ENCODE data around the gene PRODH2.

PRODH2 gene

GRCh38 chr19:35789978-35790944 is 22.4 kb downstream of the PRODH2 start:
- ChIA-PET CTCF (no interaction called here), POLR2A (interaction anchor here (1.0 kb wide), 1 partner anchor 10 kb away, joined by 3 read pairs; no protein-coding TSS in a partner anchor)
- TF ChIP-seq SUZ12 (IDR thresholded peaks at IDR 0.05), result no peak
- TF ChIP-seq L3MBTL2 (conservative IDR thresholded peaks at IDR 0.05), result no peak
- TF ChIP-seq ARNT (IDR thresholded peaks at IDR 0.05), result no peak
- no peak for TF ChIP-seq HDGF (IDR thresholded peaks at IDR 0.05; ENCODE audit: borderline replicate concordance)
- TF ChIP-seq PKNOX1 (IDR thresholded peaks at IDR 0.05), result no peak
- no peak for TF ChIP-seq SP1 (IDR thresholded peaks at IDR 0.05)
- TF ChIP-seq BHLHE40 (IDR thresholded peaks at IDR 0.05; ENCODE audit: borderline replicate concordance), result no peak
- TF ChIP-seq FOXK2 (IDR thresholded peaks at IDR 0.05), result no peak
- TF ChIP-seq FOXM1 (IDR thresholded peaks at IDR 0.05; ENCODE audit: borderline replicate concordance), result no peak
- no peak for DNase-seq (ENCODE audit: extremely low spot score)

GRCh38 chr19:35789195-35789977 is 23.3 kb downstream of the PRODH2 start:
- POLR2A ChIA-PET, result interaction anchor here (1.0 kb wide), 1 partner anchor 10 kb away, joined by 3 read pairs; no protein-coding TSS in a partner anchor
- TF ChIP-seq L3MBTL2 (conservative IDR thresholded peaks at IDR 0.05) (no peak), CTBP1 (IDR thresholded peaks at IDR 0.05; ENCODE audit: borderline replicate concordance) (no peak), NFRKB (IDR thresholded peaks at IDR 0.05) (no peak), FOXM1 (IDR thresholded peaks at IDR 0.05; ENCODE audit: borderline replicate concordance) (no peak), ARNT (IDR thresholded peaks at IDR 0.05) (no peak), ZNF384 (IDR thresholded peaks at IDR 0.05) (no peak), TARDBP (IDR thresholded peaks at IDR 0.05) (no peak), FOXA1 (IDR thresholded peaks at IDR 0.05) (no peak), SP1 (IDR thresholded peaks at IDR 0.05) (no peak), ELF4 (IDR thresholded peaks at IDR 0.05) (no peak), FOXK2 (IDR thresholded peaks at IDR 0.05) (no peak), SUZ12 (IDR thresholded peaks at IDR 0.05) (no peak), BHLHE40 (IDR thresholded peaks at IDR 0.05; ENCODE audit: borderline replicate concordance) (no peak), PKNOX1 (IDR thresholded peaks at IDR 0.05) (no peak), LEF1 (IDR thresholded peaks at IDR 0.05; ENCODE audit: borderline replicate concordance) (no peak), HDGF (IDR thresholded peaks at IDR 0.05; ENCODE audit: borderline replicate concordance) (no peak)
- CTCF ChIA-PET, result no interaction called here
- DNase-seq (ENCODE audit: extremely low spot score), result no peak

- ChIA-PET POLR2A (interaction anchor here (0.6 kb wide), 1 partner anchor 47 kb away, joined by 4 read pairs; no protein-coding TSS in a partner anchor), CTCF (no interaction called here)
- TF ChIP-seq PKNOX1 (IDR thresholded peaks at IDR 0.05), result no peak
- no peak for TF ChIP-seq ZNF384 (IDR thresholded peaks at IDR 0.05)
- TF ChIP-seq LEF1 (IDR thresholded peaks at IDR 0.05; ENCODE audit: borderline replicate concordance), result no peak
- no peak for TF ChIP-seq SP1 (IDR thresholded peaks at IDR 0.05)
- no peak for TF ChIP-seq FOXK2 (IDR thresholded peaks at IDR 0.05)
- no peak for TF ChIP-seq FOXM1 (IDR thresholded peaks at IDR 0.05; ENCODE audit: borderline replicate concordance)
- no peak for DNase-seq (ENCODE audit: extremely low spot score)
Measured at GRCh38 chr19:35788205-35788960, 24.3 kb downstream of the PRODH2 start.

- CTCF ChIA-PET, result no interaction called here
- POLR2A ChIA-PET, result no interaction called here
- no peak for DNase-seq (ENCODE audit: extremely low spot score)
- TF ChIP-seq SP1 (IDR thresholded peaks at IDR 0.05) (no peak), SUZ12 (IDR thresholded peaks at IDR 0.05) (no peak), ARNT (IDR thresholded peaks at IDR 0.05) (no peak), CTBP1 (IDR thresholded peaks at IDR 0.05; ENCODE audit: borderline replicate concordance) (no peak), LEF1 (IDR thresholded peaks at IDR 0.05; ENCODE audit: borderline replicate concordance) (no peak), L3MBTL2 (conservative IDR thresholded peaks at IDR 0.05) (no peak), TARDBP (IDR thresholded peaks at IDR 0.05) (no peak), PKNOX1 (IDR thresholded peaks at IDR 0.05) (no peak)
Measured at GRCh38 chr19:35787227-35787799, 25.3 kb downstream of the PRODH2 start.
